Liver (tissue), 9 donors: ENCODE data around the gene STAC2. TPM values are rescaled to one million over a fixed set of nuclear protein-coding genes. Genes with fewer than 3 reads are reported as not detected.

Experiments used
- DNase-seq: peaks from one replicate; pipeline ENCODE4 v3.0.0-alpha.2; 2017; ENCODE audit warnings: low spot score
- H3K27ac ChIP-seq, 2 donors: one replicate each; pipeline ENCODE4 v1.7.0; 2013; ENCODE audit warnings: inconsistent platforms in 2 of 2, low read length in 2 of 2, control low read depth in 1 of 2, low read depth in 1 of 2, mild to moderate bottlenecking in 1 of 2
- H3K27me3 ChIP-seq, 4 donors: one replicate each; pipeline versions ENCODE4 v1.6.1 to v1.7.0; 2013; ENCODE audit warnings: low read length in 3 of 4, inconsistent platforms in 1 of 4, mild to moderate bottlenecking in 1 of 4, moderate library complexity in 1 of 4; ENCODE audit not compliant: control insufficient read depth in 4 of 4, insufficient read depth in 4 of 4
- H3K36me3 ChIP-seq, 4 donors: one replicate each; pipeline versions ENCODE4 v1.6.1 to v1.7.0; 2013; ENCODE audit warnings: low read length in 3 of 4, mild to moderate bottlenecking in 3 of 4, low read depth in 1 of 4, moderate library complexity in 1 of 4; ENCODE audit not compliant: control insufficient read depth in 4 of 4, insufficient read depth in 3 of 4
- H3K4me1 ChIP-seq, 4 donors: one replicate each; pipeline versions ENCODE4 v1.6.1 to v1.7.0; 2013; ENCODE audit warnings: low read length in 3 of 4, mild to moderate bottlenecking in 3 of 4, moderate library complexity in 1 of 4; ENCODE audit not compliant: control insufficient read depth in 4 of 4, insufficient read depth in 4 of 4
- H3K4me3 ChIP-seq, 3 donors: one replicate each; pipeline versions ENCODE4 v1.6.1 to v1.7.0; 2013; ENCODE audit warnings: low read length in 3 of 3, control low read depth in 1 of 3, low read depth in 1 of 3, mild to moderate bottlenecking in 1 of 3
- H3K9ac ChIP-seq, 2 donors: one replicate each; pipeline ENCODE4 v1.7.0; 2013; ENCODE audit warnings: low read length in 2 of 2, mild to moderate bottlenecking in 2 of 2, moderate library complexity in 2 of 2, control low read depth in 1 of 2, low read depth in 1 of 2
- H3K9me3 ChIP-seq, 4 donors: one replicate each; pipeline versions ENCODE4 v1.6.1 to v1.7.0; 2013; ENCODE audit warnings: low read length in 3 of 4; ENCODE audit not compliant: control insufficient read depth in 4 of 4
- ATF3 ChIP-seq: IDR thresholded peaks from 2 replicates; pipeline ENCODE4 v1.6.1; 2016; ENCODE audit warnings: antibody characterized with exemption
- CTCF ChIP-seq: fragments of 150-350 bp; IDR thresholded peaks from 2 replicates; pipeline ENCODE4 v1.5.1; 2017; ENCODE audit warnings: improper control_type of control experiment, low read depth, low read length; ENCODE audit not compliant: missing input control
- EGR1 ChIP-seq, 2 donors: IDR thresholded peaks; 2 replicates each; pipeline ENCODE4 v1.6.1; 2016 to 2018; ENCODE audit warnings: antibody characterized with exemption in 2 of 2, low read depth in 2 of 2
- FOXA1 ChIP-seq: IDR thresholded peaks from 2 replicates; pipeline ENCODE4 v1.6.1; 2016; ENCODE audit warnings: antibody characterized with exemption
- FOXA2 ChIP-seq: IDR thresholded peaks from 2 replicates; pipeline ENCODE4 v1.6.1; 2016; ENCODE audit warnings: antibody characterized with exemption
- GABPA ChIP-seq, 2 donors: IDR thresholded peaks in 1 of 2; conservative IDR thresholded peaks in 1 of 2; 2 replicates each; pipeline ENCODE4 v1.6.1; 2016; ENCODE audit warnings: antibody characterized with exemption in 2 of 2, mild to moderate bottlenecking in 1 of 2, moderate library complexity in 1 of 2
- HNF4G ChIP-seq: IDR thresholded peaks from 2 replicates; pipeline ENCODE4 v1.6.1; 2016; ENCODE audit warnings: antibody characterized with exemption
- JUND ChIP-seq, 2 donors: IDR thresholded peaks; 2 replicates each; pipeline ENCODE4 v1.6.1; 2016; ENCODE audit warnings: antibody characterized with exemption in 2 of 2
- MAX ChIP-seq: IDR thresholded peaks from 2 replicates; pipeline ENCODE4 v1.6.1; 2016; ENCODE audit warnings: antibody characterized with exemption
- NR2F2 ChIP-seq: IDR thresholded peaks from 2 replicates; pipeline ENCODE4 v1.6.1; 2016; ENCODE audit warnings: antibody characterized with exemption
- RAD21 ChIP-seq, 2 donors: IDR thresholded peaks; 2 replicates each; pipeline ENCODE4 v1.6.1; 2016; ENCODE audit warnings: antibody characterized with exemption in 2 of 2, mild to moderate bottlenecking in 2 of 2
- REST ChIP-seq: IDR thresholded peaks from 2 replicates; pipeline ENCODE4 v1.6.1; 2016; ENCODE audit warnings: antibody characterized with exemption, mild to moderate bottlenecking
- RXRA ChIP-seq, 2 donors: IDR thresholded peaks; 2 replicates each; pipeline ENCODE4 v1.6.1; 2017 to 2018; ENCODE audit warnings: antibody characterized with exemption in 2 of 2, mild to moderate bottlenecking in 1 of 2
- SP1 ChIP-seq: IDR thresholded peaks from 2 replicates; pipeline ENCODE4 v1.6.1; 2018; ENCODE audit warnings: antibody characterized with exemption, mild to moderate bottlenecking
- TAF1 ChIP-seq: conservative IDR thresholded peaks from 2 replicates; pipeline ENCODE4 v1.6.1; 2016; ENCODE audit warnings: antibody characterized with exemption, mild to moderate bottlenecking
- YY1 ChIP-seq: IDR thresholded peaks from 2 replicates; pipeline ENCODE4 v1.6.1; 2016; ENCODE audit warnings: antibody characterized with exemption, mild to moderate bottlenecking
- ZBTB33 ChIP-seq: IDR thresholded peaks from 2 replicates; pipeline ENCODE4 v1.6.1; 2016; ENCODE audit warnings: antibody characterized with exemption
- WGBS: extraction: QIAGEN DNeasy Blood & Tissue Kit; methylation state at CpG from one replicate; pipeline ENCODE4 v1.1.7; 2013; 5-methylcytosine and 5-hydroxymethylcytosine counted together
- polyA plus RNA-seq, 2 donors: library from polyadenylated mRNA; stranded (reverse) in 1 of 2; unstranded in 1 of 2; fragments of 200-250 nt in 1 of 2; fragments of >200 nt in 1 of 2; fragmentation: Nextera tagmentation in 1 of 2; extraction: Ambion mirVana in 1 of 2; gene quantifications; one replicate each; pipeline versions ENCODE4 v1.2.1 to v1.2.3, GENCODE V29; 2013 to 2015
- total RNA-seq, 2 donors: library from RNA; depleted of rRNA; stranded (reverse); fragments of >200 nt; gene quantifications; one replicate each; pipeline ENCODE4 v1.2.3, GENCODE V29; 2014
- donor health status: healthy.
- donor health status: healthy.
- donor health status: healthy.
- donor health status: healthy.
- donor health status: healthy.

STAC2 gene
- total and polyA plus RNA-seq, 4 donors, result not detected

GRCh38 chr17:39212195-39212810 is 13.4 kb downstream of the STAC2 start:
- Histone ChIP-seq H3K27me3 (peaks cover 0 to 2% (median 0%) of the 10 kb centered on the region in 4 donors), H3K4me1 (peaks cover 0 to 5% (median 1%) of the 10 kb centered on the region in 4 donors), H3K36me3 (no peaks in the 10 kb centered on the region), H3K27ac (no peak overlapping the region), H3K9me3 (no peaks in the 10 kb centered on the region), H3K4me3 (no peak overlapping the region), H3K9ac (no peak overlapping the region)
- DNase-seq, result no peak
- 89% methylated on average over 11 of the region's 11 CpGs for WGBS
- TF ChIP-seq TAF1, result no peak
- TF ChIP-seq CTCF, result no peak
- TF ChIP-seq SP1, result no peak
- TF ChIP-seq NR2F2, result no peak
- no peak for TF ChIP-seq RXRA (IDR thresholded peaks at IDR 0.05)
- no peak for TF ChIP-seq ATF3
- no peak for TF ChIP-seq FOXA2
- no peak for TF ChIP-seq GABPA (IDR thresholded peaks at IDR 0.05 in 1 of 2, conservative IDR thresholded peaks at IDR 0.05 in 1 of 2)
- no peak for TF ChIP-seq JUND (IDR thresholded peaks at IDR 0.05)
- no peak for TF ChIP-seq YY1
- TF ChIP-seq REST, result no peak
- no peak for TF ChIP-seq ZBTB33
- no peak for TF ChIP-seq RAD21 (IDR thresholded peaks at IDR 0.05)
- no peak for TF ChIP-seq MAX
- TF ChIP-seq EGR1 (IDR thresholded peaks at IDR 0.05; ENCODE audit: low read depth in 2 of 2), result no peak
- TF ChIP-seq HNF4G, result no peak
- TF ChIP-seq FOXA1, result no peak
